H1 (cell line): ENCODE measurements around the gene ARHGAP18.

Source experiments
- RFX5 ChIP-seq: IDR thresholded peaks from 2 replicates; pipeline ENCODE4 v1.6.1; 2011; ENCODE audit warnings: low read depth, low read length, improper control_type of control experiment, borderline replicate concordance
- TBP ChIP-seq: IDR thresholded peaks from 2 replicates; pipeline ENCODE4 v1.6.1; 2011; ENCODE audit warnings: low read depth, low read length, improper control_type of control experiment
- TF ChIP-seq, protein P1 (sequence below), 3 experiments: IDR thresholded peaks; 1 replicate in 2 of 3; 2 replicates in 1 of 3; pipeline versions ENCODE4 v1.5.1 to v1.6.1; 2011; ENCODE audit warnings: low read length in 3 of 3, mild to moderate bottlenecking in 3 of 3, inconsistent platforms in 2 of 3, low read depth in 1 of 3, moderate library complexity in 1 of 3; ENCODE audit not compliant: insufficient read depth in 1 of 3; ENCODE audit errors: control extremely low read depth in 1 of 3

GRCh38 chr6:129565811-129566210 is 144.2 kb downstream of the ARHGAP18 start:
- TF ChIP-seq, protein P1, sequence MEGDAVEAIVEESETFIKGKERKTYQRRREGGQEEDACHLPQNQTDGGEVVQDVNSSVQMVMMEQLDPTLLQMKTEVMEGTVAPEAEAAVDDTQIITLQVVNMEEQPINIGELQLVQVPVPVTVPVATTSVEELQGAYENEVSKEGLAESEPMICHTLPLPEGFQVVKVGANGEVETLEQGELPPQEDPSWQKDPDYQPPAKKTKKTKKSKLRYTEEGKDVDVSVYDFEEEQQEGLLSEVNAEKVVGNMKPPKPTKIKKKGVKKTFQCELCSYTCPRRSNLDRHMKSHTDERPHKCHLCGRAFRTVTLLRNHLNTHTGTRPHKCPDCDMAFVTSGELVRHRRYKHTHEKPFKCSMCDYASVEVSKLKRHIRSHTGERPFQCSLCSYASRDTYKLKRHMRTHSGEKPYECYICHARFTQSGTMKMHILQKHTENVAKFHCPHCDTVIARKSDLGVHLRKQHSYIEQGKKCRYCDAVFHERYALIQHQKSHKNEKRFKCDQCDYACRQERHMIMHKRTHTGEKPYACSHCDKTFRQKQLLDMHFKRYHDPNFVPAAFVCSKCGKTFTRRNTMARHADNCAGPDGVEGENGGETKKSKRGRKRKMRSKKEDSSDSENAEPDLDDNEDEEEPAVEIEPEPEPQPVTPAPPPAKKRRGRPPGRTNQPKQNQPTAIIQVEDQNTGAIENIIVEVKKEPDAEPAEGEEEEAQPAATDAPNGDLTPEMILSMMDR (IDR thresholded peaks at IDR 0.05; ENCODE audit: control extremely low read depth in 1 of 3, insufficient read depth in 1 of 3, low read depth in 1 of 3, low read length in 3 of 3), result no peak
- no peak for TF ChIP-seq RFX5
- TF ChIP-seq TBP, result no peak
